ENCODE measurements around the gene PTPN3.

The PTPN3 gene

GRCh38 chr9:109478051-109478563 is 20.0 kb downstream of the PTPN3 start:
- DNase-seq: no peak
- Mint-ChIP-seq H3K4me3 (no peak overlapping the region), H3K9me3 (no peaks in the 10 kb centered on the region), H3K27me3 (peaks cover 11 to 24% of the 10 kb centered on the region in 2 donors), H3K27ac (no peak overlapping the region), H3K4me1 (ENCODE audit: low read depth in 2 of 2) (no peaks in the 10 kb centered on the region), H3K36me3 (ENCODE audit: insufficient read depth) (no peaks in the 10 kb centered on the region)
- no peak for ATAC-seq (replicated peaks)

GRCh38 chr9:109477258-109478050 is 20.7 kb downstream of the PTPN3 start:
- H3K27ac Mint-ChIP-seq: no peak overlapping the region
- ATAC-seq (replicated peaks) (no peak), DNase-seq (no peak)
- H3K27me3 Mint-ChIP-seq: peaks cover 13 to 18% of the 10 kb centered on the region in 2 donors
- no peaks in the 10 kb centered on the region for H3K36me3 Mint-ChIP-seq (ENCODE audit: insufficient read depth)
- H3K4me3 Mint-ChIP-seq: no peak overlapping the region
- H3K9me3 Mint-ChIP-seq: no peaks in the 10 kb centered on the region
- no peaks in the 10 kb centered on the region for H3K4me1 Mint-ChIP-seq (ENCODE audit: low read depth in 2 of 2)

GRCh38 chr9:109476642-109477257 is 21.4 kb downstream of the PTPN3 start:
- Mint-ChIP-seq H3K27me3 (peaks cover 13 to 19% of the 10 kb centered on the region in 2 donors), H3K4me3 (no peak overlapping the region), H3K9me3 (no peaks in the 10 kb centered on the region), H3K36me3 (ENCODE audit: insufficient read depth) (no peaks in the 10 kb centered on the region), H3K4me1 (ENCODE audit: low read depth in 2 of 2) (no peaks in the 10 kb centered on the region), H3K27ac (no peak overlapping the region)
- no peak for DNase-seq
- no peak for ATAC-seq (replicated peaks)

GRCh38 chr9:109475526-109475925 is 22.6 kb downstream of the PTPN3 start:
- no peak overlapping the region for H3K4me3 Mint-ChIP-seq
- H3K36me3 Mint-ChIP-seq (ENCODE audit: insufficient read depth): no peaks in the 10 kb centered on the region
- ATAC-seq (replicated peaks) (no peak), DNase-seq (no peak)
- no peak overlapping the region for H3K27ac Mint-ChIP-seq
- H3K9me3 Mint-ChIP-seq: no peaks in the 10 kb centered on the region
- no peaks in the 10 kb centered on the region for H3K4me1 Mint-ChIP-seq (ENCODE audit: low read depth in 2 of 2)
- peaks cover 18 to 27% of the 10 kb centered on the region in 2 donors for H3K27me3 Mint-ChIP-seq

- ATAC-seq (replicated peaks): no peak
- peaks cover 22 to 27% of the 10 kb centered on the region in 2 donors for H3K27me3 Mint-ChIP-seq
- H3K27ac Mint-ChIP-seq: no peak overlapping the region
- H3K9me3 Mint-ChIP-seq: no peaks in the 10 kb centered on the region
- DNase-seq: no peak
- no peaks in the 10 kb centered on the region for H3K4me1 Mint-ChIP-seq (ENCODE audit: low read depth in 2 of 2)
- H3K36me3 Mint-ChIP-seq (ENCODE audit: insufficient read depth): no peaks in the 10 kb centered on the region
- no peak overlapping the region for H3K4me3 Mint-ChIP-seq
Observed at GRCh38 chr9:109474944-109475343, 23.2 kb downstream of the PTPN3 start.

GRCh38 chr9:109474170-109474569 is 23.9 kb downstream of the PTPN3 start:
- no peak overlapping the region for H3K4me3 Mint-ChIP-seq
- H3K9me3 Mint-ChIP-seq: no peaks in the 10 kb centered on the region
- no peaks in the 10 kb centered on the region for H3K4me1 Mint-ChIP-seq (ENCODE audit: low read depth in 2 of 2)
- H3K27me3 Mint-ChIP-seq: peaks cover 23 to 27% of the 10 kb centered on the region in 2 donors
- no peak for ATAC-seq (replicated peaks)
- H3K27ac Mint-ChIP-seq: no peak overlapping the region
- H3K36me3 Mint-ChIP-seq (ENCODE audit: insufficient read depth): no peaks in the 10 kb centered on the region
- DNase-seq: no peak

- no peak for ATAC-seq (replicated peaks)
- Mint-ChIP-seq H3K27ac (no peak overlapping the region), H3K36me3 (ENCODE audit: insufficient read depth) (no peaks in the 10 kb centered on the region), H3K4me3 (no peak overlapping the region), H3K4me1 (ENCODE audit: low read depth in 2 of 2) (no peaks in the 10 kb centered on the region), H3K9me3 (no peaks in the 10 kb centered on the region), H3K27me3 (peaks cover 23 to 27% of the 10 kb centered on the region in 2 donors)
- no peak for DNase-seq
Observed at GRCh38 chr9:109473329-109473728, 24.8 kb downstream of the PTPN3 start.

GRCh38 chr9:109471475-109472393 is 26.4 kb downstream of the PTPN3 start:
- no peak for DNase-seq
- H3K4me3 Mint-ChIP-seq: no peak overlapping the region
- peaks cover 18 to 29% of the 10 kb centered on the region in 2 donors for H3K27me3 Mint-ChIP-seq

GRCh38 chr9:109469646-109470358 is 28.3 kb downstream of the PTPN3 start:
- Mint-ChIP-seq H3K4me3 (no peak overlapping the region), H3K27me3 (peaks cover 25 to 32% of the 10 kb centered on the region in 2 donors), H3K36me3 (ENCODE audit: insufficient read depth) (no peaks in the 10 kb centered on the region), H3K4me1 (ENCODE audit: low read depth in 2 of 2) (no peaks in the 10 kb centered on the region), H3K9me3 (no peaks in the 10 kb centered on the region), H3K27ac (no peak overlapping the region)
- ATAC-seq (replicated peaks) (peak; percentile 47), DNase-seq (peak in 1 of 3 experiments; percentile 4)

More at GRCh38 chr9:109471475-109472393, 26.4 kb downstream of the PTPN3 start:
- Mint-ChIP-seq H3K36me3 (ENCODE audit: insufficient read depth) (no peaks in the 10 kb centered on the region), H3K27ac (no peak overlapping the region), H3K4me1 (ENCODE audit: low read depth in 2 of 2) (no peaks in the 10 kb centered on the region), H3K9me3 (no peaks in the 10 kb centered on the region)
- no peak for ATAC-seq (replicated peaks)

- Mint-ChIP-seq H3K4me3 (no peak overlapping the region), H3K27me3 (peaks cover 24 to 30% of the 10 kb centered on the region in 2 donors), H3K9me3 (no peaks in the 10 kb centered on the region), H3K27ac (no peak overlapping the region), H3K4me1 (ENCODE audit: low read depth in 2 of 2) (no peaks in the 10 kb centered on the region), H3K36me3 (ENCODE audit: insufficient read depth) (no peaks in the 10 kb centered on the region)
- DNase-seq (no peak), ATAC-seq (replicated peaks) (no peak)
Observed at GRCh38 chr9:109468927-109469326, 29.2 kb downstream of the PTPN3 start.

- Mint-ChIP-seq H3K4me1 (ENCODE audit: low read depth in 2 of 2) (no peaks in the 10 kb centered on the region), H3K27me3 (peaks cover 26 to 32% of the 10 kb centered on the region in 2 donors), H3K36me3 (ENCODE audit: insufficient read depth) (no peaks in the 10 kb centered on the region), H3K27ac (no peak overlapping the region), H3K9me3 (no peaks in the 10 kb centered on the region), H3K4me3 (no peak overlapping the region)
- ATAC-seq (replicated peaks): no peak
- DNase-seq: no peak
Observed at GRCh38 chr9:109467936-109468335, 30.2 kb downstream of the PTPN3 start.

- Mint-ChIP-seq H3K9me3 (no peaks in the 10 kb centered on the region), H3K27me3 (peaks cover 36 to 42% of the 10 kb centered on the region in 2 donors), H3K36me3 (ENCODE audit: insufficient read depth) (no peaks in the 10 kb centered on the region), H3K27ac (no peak overlapping the region), H3K4me1 (ENCODE audit: low read depth in 2 of 2) (no peaks in the 10 kb centered on the region), H3K4me3 (no peak overlapping the region)
- DNase-seq (no peak), ATAC-seq (replicated peaks) (no peak)
Observed at GRCh38 chr9:109466623-109467590, 31.2 kb downstream of the PTPN3 start.
